Measurements from ENCODE around the gene FLT3LG. TPM values are rescaled to one million over a fixed set of nuclear protein-coding genes. Genes with fewer than 3 reads are reported as not detected.

FLT3LG gene
- total and polyA plus RNA-seq, 2 of the 8 experiments (the other 6 are each of a cell fraction or from before 2014, with no cell fraction given), result 1.6 to 3.2 TPM

- Histone ChIP-seq H3K27ac (ENCODE audit: low read depth, low read length) (peak overlapping the region; percentile 98; the same call in 1 of the 2 replicates), H4K8ac (ENCODE audit: extremely low read depth, insufficient read depth, low read length) (peak overlapping the region; percentile 17; the same call in 1 of the 2 replicates), H4K91ac (replicated peaks; ENCODE audit: insufficient read length, low read length) (no peak overlapping the region), H3K79me1 (ENCODE audit: low read depth, low read length) (peaks cover 2% of the 10 kb centered on the region; the same call in 1 of the 2 replicates), H3K4ac (replicated peaks; ENCODE audit: insufficient read length, low read depth, low read length) (no peak overlapping the region), H3K23me2 (ENCODE audit: low read depth, low read length) (peaks cover 12% of the 10 kb centered on the region), H3K9me3 (ENCODE audit: insufficient read depth in 2 of 2, low read depth in 1 of 2, low read length in 1 of 2) (no peaks in the 10 kb centered on the region), H3K79me2 (ENCODE audit: control insufficient read depth in 1 of 2, insufficient read depth in 2 of 2, low read length in 2 of 2) (peaks cover 20 to 31% of the 10 kb centered on the region in 2 experiments), H3K36me3 (ENCODE audit: control insufficient read depth in 2 of 4, insufficient read depth in 4 of 4, low read length in 3 of 4) (peaks cover 26 to 49% (median 36%) of the 10 kb centered on the region in 4 experiments), H3K18ac (ENCODE audit: extremely low read depth, low read length) (no peak overlapping the region), H3K27me3 (replicated peaks in 1 of 4; ENCODE audit: control insufficient read depth in 3 of 4, extremely low read depth in 1 of 4, insufficient read depth in 3 of 4, low read length in 3 of 4) (no peaks in the 10 kb centered on the region), H2BK15ac (ENCODE audit: low read length) (no peak overlapping the region), H2AK5ac (ENCODE audit: low read depth, low read length) (no peak overlapping the region), H2AFZ (ENCODE audit: low read length) (no peak overlapping the region), H3K14ac (ENCODE audit: insufficient read length) (no peak overlapping the region), H3K4me2 (ENCODE audit: insufficient read depth in 1 of 2, low read depth in 2 of 2, low read length in 2 of 2) (no peak overlapping the region), H2BK20ac (ENCODE audit: low read length) (no peak overlapping the region), H2BK120ac (replicated peaks; ENCODE audit: low read depth, low read length) (no peak overlapping the region), H2BK5ac (ENCODE audit: low read depth, low read length) (no peak overlapping the region), H3K23ac (ENCODE audit: insufficient read length) (no peak overlapping the region), H3K56ac (replicated peaks; ENCODE audit: insufficient read length, low read depth, low read length) (no peak overlapping the region), H4K20me1 (replicated peaks in 1 of 2; ENCODE audit: control insufficient read depth in 1 of 2, insufficient read depth in 2 of 2, low read length in 2 of 2) (peaks cover 15 to 20% of the 10 kb centered on the region in 2 experiments), H3K9ac (replicated peaks in 1 of 4; ENCODE audit: extremely low read depth in 1 of 4, low read depth in 3 of 4, low read length in 3 of 4) (no peak overlapping the region; a peak in 1 of 7 replicates), H3K4me1 (replicated peaks in 1 of 4; ENCODE audit: control insufficient read depth in 3 of 4, insufficient read depth in 4 of 4, low read length in 3 of 4) (peaks cover 0 to 8% (median 2%) of the 10 kb centered on the region in 4 experiments; a peak in 3 of 7 replicates), H4K5ac (ENCODE audit: insufficient read length, low read depth, low read length) (no peak overlapping the region), H2BK12ac (ENCODE audit: low read depth, low read length) (no peak overlapping the region), H3K4me3 (ENCODE audit: extremely low read depth in 1 of 4, insufficient read depth in 2 of 4, low read depth in 3 of 4, low read length in 4 of 4) (no peak overlapping the region)
- DNase-seq (ENCODE audit: low read depth in 1 of 2, low spot score in 2 of 2) (no peak), FAIRE-seq (no peak)
- CTCF ChIA-PET (ENCODE audit: partially characterized antibody), result interaction anchor here (1.3 to 1.4 kb wide), 2 partner anchors 18 to 80 kb away, joined by 3 to 4 read pairs; no protein-coding TSS in a partner anchor
- POLR2A ChIA-PET (ENCODE audit: partially characterized antibody), result interaction anchor here (1.1 to 10.8 kb wide), 14 partner anchors 8 to 90 kb away, joined by 3 to 138 read pairs (median 9); partner anchors contain the start of genes ALDH16A1, FLT3LG, NOSIP and PRRG2
- WGBS, 2 experiments (ENCODE audit: extremely low coverage in 1 of 2, insufficient coverage in 1 of 2, insufficient read length in 1 of 2, insufficient replicate concordance in 2 of 2, low coverage in 1 of 2, low lambda C conversion rate in 2 of 2, missing lambda C conversion rate in 1 of 2), result 89% methylated on average over 13 of the region's 17 CpGs; no CpG with 5 or more reads in 1 of the 2 experiments
- TF ChIP-seq POLR2AphosphoS5 (IDR thresholded peaks at IDR 0.05; ENCODE audit: low read depth, low read length), result peak; percentile 16; the same call in 1 of the 2 replicates
- TF ChIP-seq EP300 (IDR thresholded peaks at IDR 0.05; ENCODE audit: borderline replicate concordance in 1 of 2, low read depth in 2 of 2, low read length in 2 of 2), result no peak
- peak; percentile 19 to 35; a peak in 2 of 3 replicates for TF ChIP-seq POLR2A (IDR thresholded peaks at IDR 0.05; ENCODE audit: control extremely low read depth in 1 of 2, low read depth in 2 of 2, low read length in 2 of 2)
- no peak for TF ChIP-seq NRF1 (IDR thresholded peaks at IDR 0.05; ENCODE audit: low read depth, low read length)
- TF ChIP-seq, protein P1, sequence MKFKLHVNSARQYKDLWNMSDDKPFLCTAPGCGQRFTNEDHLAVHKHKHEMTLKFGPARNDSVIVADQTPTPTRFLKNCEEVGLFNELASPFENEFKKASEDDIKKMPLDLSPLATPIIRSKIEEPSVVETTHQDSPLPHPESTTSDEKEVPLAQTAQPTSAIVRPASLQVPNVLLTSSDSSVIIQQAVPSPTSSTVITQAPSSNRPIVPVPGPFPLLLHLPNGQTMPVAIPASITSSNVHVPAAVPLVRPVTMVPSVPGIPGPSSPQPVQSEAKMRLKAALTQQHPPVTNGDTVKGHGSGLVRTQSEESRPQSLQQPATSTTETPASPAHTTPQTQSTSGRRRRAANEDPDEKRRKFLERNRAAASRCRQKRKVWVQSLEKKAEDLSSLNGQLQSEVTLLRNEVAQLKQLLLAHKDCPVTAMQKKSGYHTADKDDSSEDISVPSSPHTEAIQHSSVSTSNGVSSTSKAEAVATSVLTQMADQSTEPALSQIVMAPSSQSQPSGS (IDR thresholded peaks at IDR 0.05; ENCODE audit: low read length), result no peak
- no peak for TF ChIP-seq GABPA (IDR thresholded peaks at IDR 0.05; ENCODE audit: borderline replicate concordance, insufficient read depth, low read length)
- peak; percentile 52 for TF ChIP-seq SIRT6 (IDR thresholded peaks at IDR 0.05; ENCODE audit: low read length)
- TF ChIP-seq GTF2F1 (IDR thresholded peaks at IDR 0.05; ENCODE audit: borderline replicate concordance, low read depth, low read length), result no peak
- no peak for TF ChIP-seq RXRA (IDR thresholded peaks at IDR 0.05; ENCODE audit: insufficient read depth, low read depth, low read length)
- TF ChIP-seq JUND (IDR thresholded peaks at IDR 0.05; ENCODE audit: low read length), result no peak
Measured at GRCh38 chr19:49491030-49491803, 17.2 kb downstream of the FLT3LG start.

Data from H1 (cell line).